HTR-8/SVneo (cell line): ENCODE data around the gene WDR31.
"Not testable (repeated sequence)": the region's sequence is repeated elsewhere in the genome, so short reads cannot be mapped to it uniquely, and the experiment has no call there.

ENCODE experiments used
- DNase-seq: peaks from one replicate; pipeline ENCODE4 v3.0.0; 2011; ENCODE audit warnings: low spot score, mixed read lengths; ENCODE audit not compliant: insufficient read length
- FAIRE-seq: peaks from 2 replicates; lab custom pipeline; 2011; peaks lifted over from hg19 to GRCh38; lab: Jason Lieb, UNC

WDR31 gene

DNA sequence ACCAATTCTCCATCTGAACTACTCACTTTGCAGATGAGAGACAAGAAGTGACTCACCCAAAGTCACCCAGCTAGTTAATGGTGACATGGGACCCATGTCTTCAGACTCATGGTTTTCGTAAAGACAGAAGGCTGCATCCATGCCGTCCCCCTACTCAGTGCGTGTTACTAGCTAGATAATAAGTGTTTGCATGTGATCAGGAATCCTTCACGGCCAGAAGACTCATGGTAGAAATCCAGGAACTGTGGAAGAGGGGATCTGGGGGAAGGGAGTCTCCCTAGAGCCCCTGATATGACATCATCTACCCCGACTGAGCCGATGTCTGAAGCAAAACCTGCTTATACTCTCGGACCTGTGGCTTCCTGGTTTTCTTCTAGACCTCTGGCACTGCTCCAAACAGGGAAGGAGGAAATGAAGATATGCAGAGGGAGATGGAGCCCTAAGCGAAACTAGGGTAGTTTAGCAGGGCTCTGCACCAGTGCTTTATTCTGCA is 40.2 kb downstream of the WDR31 start:
- FAIRE-seq (no peak), DNase-seq (no peak)

DNA sequence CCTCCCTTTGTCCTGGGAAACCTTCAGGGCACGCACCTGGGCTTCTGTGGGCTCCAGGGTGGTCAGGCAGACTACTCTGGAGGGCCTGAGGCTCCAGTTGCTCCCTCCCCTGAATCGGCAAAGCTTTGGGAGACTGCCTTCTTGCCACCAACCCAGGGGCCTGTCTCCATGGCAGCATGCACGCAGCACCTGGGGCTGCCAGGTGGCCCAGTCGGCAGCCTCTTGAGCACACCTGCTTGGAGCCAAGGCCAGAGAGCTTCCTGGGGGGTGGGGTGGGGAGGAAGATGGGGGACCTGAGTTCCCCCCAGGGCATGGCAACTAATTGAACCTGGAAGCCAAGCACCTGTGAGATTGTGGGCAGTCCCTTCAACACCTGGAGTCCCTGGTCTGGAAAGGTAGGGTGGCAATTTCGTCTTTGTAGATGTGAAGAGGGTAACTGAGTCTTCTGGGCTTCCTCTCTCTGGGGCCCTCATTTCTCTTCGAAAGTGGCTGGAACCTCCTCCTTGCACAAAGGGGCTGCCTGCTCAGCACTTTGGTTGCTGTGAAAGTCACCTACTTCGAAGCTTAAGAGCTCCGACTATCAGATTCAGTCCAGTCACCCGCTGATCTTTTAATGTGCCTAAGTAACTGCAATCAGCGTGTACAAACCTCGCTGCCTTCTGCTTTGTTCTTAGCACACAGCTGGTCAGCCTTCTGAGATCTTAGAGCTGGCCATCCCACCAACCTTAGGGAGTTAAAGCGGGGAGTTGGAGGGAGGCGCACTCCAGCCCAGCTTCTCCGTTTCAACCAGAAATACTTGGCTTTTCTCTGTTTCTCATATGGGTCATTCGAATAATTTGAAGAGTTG is 40.9 kb downstream of the WDR31 start:
- DNase-seq: no peak
- no peak for FAIRE-seq

DNA sequence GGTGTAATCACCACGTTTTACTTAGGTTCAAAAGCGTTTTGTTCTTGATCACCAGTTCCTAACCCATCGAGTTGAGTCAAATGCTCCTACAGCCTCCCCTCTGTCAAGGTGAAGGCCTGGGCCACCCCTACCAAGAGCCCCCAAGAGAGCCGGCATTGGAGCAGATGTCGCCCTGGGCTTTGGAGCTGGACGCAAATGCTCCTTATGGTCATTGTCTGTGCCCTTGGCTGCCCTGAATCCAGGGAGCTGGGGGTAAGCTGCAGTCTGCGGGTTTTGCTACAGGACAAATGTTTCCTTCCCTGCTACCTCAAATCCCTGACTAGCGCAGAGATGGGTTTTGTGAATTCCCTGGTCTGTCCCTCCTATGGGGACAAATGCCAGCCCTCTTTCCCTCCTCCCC is 41.8 kb downstream of the WDR31 start:
- FAIRE-seq (no peak), DNase-seq (no peak)

DNA sequence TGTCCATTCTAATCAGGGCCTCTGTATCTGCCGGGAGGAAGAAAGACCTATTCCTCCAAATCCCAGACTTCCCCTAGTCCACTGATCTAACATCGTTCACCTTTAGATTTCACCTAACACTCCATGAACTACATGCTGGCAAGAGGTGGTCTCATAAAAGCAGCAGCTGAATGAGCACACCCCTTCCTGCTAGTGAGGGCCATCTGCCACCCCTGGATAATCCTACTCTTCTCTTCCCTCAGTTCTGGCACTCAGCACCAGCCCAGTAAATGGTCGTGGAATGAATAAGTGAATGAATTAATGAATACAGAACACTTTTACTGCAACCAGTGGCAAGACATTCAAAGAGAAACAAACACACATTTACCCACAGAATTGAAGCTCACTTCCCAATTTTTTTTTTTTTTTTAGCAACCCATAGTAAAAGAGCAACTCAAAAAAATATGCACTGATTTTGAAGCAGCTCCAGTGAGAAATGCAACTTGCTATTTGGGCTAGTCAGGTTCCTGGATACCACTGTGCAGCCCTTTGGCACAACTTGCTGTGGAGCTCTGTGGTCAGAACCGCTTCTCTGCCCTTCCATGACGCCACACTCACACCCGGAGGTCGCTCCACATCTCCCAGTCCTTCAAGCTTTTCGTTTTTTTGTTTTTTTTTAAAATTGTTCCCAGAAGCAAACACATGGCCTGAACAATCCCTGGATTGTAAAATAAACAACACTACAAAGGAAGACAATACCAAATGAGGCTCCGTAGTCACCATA is 43.1 kb downstream of the WDR31 start:
- no peak for FAIRE-seq
- no peak for DNase-seq

DNA sequence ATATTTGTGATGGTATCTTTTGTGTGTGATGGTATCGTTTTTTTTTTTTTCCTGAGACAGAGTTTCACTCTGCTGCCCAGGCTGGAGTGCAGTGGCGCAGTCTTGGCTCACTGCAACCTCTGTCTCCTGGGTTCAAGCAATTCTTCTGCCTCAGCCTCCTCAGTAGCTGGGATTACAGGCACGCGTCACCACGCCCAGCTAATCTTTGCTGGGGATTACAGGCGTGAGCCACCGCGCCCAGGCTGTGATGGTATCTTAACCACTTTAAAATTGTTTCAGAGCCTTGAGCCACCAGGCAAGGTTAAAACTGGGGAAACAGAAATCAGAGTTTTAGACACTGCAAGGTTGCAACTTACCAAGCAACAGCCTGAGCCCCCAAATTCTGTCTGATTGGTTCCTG is 43.8 kb downstream of the WDR31 start:
- DNase-seq, FAIRE-seq: not testable (repeated sequence)

DNA sequence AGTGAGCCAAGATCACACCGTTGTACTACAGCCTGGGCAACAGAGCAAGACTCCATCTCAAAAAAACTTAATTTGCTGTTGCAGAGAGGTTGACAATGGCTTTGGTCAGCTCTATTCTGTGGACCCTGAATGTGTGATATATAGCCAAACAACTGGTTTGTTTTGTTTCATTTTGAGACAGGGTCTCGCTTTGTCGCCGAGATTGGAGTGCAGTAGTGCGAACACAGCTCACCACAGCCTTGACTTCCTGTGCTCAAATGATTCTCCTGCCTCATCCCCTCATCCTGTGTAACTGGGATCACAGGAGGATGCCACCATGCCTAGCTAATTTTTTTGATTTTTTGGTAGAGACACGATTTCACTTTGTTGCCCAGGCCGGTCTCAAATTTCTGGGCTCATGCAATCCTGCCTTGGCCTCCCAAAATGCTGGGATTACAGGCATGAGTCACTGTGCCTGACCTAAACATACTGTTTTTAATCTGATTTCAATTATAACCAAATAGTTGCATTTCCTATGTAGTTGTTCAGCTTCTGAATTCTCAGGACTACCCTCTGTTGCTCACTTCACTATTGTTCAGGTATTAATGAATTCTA is 46.7 kb downstream of the WDR31 start:
- DNase-seq (no peak), FAIRE-seq (no peak)

DNA sequence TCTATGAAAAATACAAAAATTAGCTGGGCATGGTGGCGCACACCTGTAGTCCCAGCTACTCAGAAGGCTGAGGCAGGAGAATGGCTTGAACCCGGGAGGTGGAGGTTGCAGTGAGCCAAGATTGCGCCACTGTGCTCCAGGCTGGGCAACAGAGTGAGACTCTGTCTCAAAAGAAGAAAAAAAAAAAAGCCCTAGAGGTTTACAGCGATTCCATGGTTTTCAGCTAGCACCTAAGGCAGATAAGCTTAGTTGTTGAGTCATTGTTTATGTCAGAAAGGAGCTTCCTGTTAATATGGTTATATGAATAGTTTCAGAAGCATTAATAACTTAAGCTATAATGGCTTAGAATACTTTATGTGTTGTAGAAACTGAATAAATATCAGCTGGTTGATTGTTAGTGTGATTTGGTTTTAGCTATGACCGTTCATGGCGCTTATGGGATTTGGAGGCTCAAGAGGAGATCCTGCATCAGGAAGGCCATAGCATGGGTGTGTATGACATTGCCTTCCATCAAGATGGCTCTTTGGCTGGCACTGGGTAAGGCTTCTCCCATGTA is 49.9 kb downstream of the WDR31 start:
- DNase-seq (no peak), FAIRE-seq (no peak)

DNA sequence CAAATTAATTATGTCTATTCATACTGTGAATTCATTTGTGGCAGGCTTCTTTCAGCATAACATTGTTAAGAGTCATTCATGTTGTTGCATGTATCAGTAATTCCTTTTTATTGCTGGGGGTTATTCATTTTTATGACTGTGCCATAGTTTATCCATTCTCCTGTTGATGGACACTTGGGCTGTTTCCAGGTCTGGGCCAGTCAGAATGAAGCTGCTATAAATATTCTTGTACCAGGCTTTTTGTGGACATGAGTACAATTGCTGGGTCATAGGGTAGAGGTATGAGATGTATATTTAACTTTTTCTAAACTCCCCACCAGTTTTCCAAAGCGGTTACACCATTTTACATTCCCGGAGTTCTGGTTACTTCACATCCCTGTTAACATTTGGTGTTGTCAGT is 51.0 kb downstream of the WDR31 start:
- FAIRE-seq: no peak
- no peak for DNase-seq

DNA sequence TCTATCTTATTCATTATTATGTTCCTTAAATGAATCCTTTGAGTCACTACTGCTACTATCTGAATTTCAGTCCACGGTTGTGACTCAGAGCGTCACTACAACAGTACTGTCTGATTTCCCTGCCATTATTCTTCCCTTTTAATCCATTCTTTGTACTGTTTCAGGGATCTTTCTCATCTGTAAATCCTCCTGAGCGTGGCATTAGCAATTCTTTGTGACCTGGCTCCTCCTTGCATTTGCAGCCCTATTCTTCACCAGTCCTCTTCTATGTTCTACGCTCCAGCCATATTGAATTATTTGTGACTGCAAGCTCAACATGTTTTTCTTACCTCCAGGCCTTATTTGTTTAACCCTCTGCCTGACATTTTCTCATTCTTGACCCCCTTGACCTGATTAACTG is 58.7 kb downstream of the WDR31 start:
- DNase-seq: no peak

DNA sequence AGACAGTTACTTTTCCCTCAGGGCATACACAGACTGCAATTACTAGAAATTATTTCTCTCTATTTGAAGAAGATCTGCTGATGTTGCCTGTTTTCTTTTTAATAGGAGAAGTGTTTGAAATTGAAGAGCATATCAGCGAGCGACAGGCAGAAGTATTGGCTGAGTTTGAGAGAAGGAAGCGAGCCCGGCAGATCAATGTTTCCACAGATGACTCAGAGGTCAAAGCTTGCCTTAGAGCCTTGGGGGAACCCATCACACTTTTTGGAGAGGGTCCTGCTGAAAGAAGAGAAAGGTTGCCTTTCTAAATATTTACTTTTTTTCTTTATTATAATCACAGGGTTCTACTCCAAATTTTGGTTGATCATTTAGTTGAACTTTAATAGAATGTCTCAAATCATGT is 61.2 kb downstream of the WDR31 start:
- DNase-seq (no peak), FAIRE-seq (no peak)

More for the DNA sequence above, 58.7 kb downstream of the WDR31 start:
- no peak for FAIRE-seq

DNA sequence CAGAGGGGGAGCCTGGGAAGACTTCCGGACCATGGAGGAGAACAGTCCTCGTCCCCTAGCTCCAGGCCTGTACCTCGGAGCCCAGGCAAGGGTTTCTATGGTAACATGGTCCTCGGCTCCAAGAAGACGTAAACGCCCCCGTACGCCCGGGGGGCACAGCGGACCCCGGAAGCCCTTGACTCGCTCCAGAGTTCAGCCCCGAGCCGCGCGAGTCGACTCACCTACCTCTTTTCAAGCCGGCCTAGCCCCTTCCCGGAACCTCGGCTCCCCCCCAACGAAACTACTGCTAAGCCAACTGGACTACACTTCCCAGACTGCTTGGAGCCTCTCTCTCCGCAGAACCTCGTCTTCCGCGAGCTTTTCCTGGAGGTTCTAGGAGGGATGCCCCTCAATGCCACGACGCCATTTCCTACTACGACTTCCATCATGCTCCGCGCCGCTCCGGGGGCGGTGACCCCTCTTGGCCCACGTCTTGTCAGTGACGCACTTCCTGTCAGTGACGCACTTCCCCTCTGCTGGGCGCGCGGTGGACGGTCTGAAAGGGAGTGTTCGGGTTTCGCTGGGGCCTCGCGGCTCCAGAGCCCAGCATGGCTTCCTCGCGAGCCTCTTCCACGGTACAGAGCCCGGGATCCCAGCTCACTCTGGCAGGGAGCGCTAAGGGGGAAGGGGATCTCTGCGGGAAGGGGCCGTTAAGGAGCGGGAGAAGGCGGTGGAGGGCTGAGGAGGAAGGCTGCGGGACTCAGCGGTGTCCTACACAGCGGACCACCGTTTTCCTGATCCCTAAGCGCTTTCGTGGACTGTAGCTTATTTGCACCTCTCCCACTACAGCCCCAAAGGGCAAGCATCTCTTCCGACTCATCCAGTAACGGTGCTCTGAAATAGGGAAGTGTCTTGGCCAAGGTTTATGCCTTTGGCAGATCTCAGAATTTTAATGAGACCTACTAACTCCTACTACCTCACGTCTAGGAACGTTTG is 64.6 kb downstream of the WDR31 start, which contains the start of the genes CDC26 and PRPF4:
Gene CDC26 (minus strand): TSS at position 416 of the 975 bp plus-strand sequence. CDS start 3,065 bp downstream, outside the sequence.
Gene PRPF4 (plus strand): TSS at position 502 of the 975 bp plus-strand sequence. CDS start 86 bp downstream, at position 588.
- peak; percentile 92 for DNase-seq
- FAIRE-seq: peak; percentile 88

DNA sequence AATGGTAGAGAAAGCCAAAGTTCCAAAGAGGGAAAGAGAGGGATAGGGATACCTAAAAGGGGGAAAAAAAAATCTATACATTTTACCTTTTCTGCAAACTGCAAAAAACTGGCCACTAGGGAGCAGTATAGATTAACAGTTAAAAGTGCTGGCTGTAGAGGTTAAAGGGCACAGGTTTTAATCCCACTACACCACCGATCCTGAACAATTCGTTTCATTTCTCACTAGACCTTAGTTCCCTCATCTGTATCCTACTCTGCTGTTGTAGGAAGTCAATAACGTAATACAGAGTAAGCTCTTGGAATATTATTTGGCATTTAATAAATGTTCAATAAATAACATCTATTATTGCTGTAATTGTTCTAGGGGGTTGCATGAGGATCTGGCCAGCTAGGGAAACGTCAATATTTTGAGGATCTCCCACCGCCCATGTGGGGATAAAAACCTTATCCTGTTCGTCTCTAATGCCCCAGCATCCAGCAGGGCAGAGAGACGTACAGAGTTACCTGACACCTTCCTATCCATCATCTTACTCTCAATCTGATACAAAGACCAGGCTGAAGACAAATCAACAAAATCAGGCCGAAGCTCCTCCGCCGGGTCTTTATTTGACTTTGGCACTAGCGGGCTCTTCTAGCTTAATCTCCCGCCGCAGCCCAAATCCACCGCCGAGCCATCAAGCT is 65.5 kb downstream of the WDR31 start:
- DNase-seq (peak; percentile 48), FAIRE-seq (no peak)

DNA sequence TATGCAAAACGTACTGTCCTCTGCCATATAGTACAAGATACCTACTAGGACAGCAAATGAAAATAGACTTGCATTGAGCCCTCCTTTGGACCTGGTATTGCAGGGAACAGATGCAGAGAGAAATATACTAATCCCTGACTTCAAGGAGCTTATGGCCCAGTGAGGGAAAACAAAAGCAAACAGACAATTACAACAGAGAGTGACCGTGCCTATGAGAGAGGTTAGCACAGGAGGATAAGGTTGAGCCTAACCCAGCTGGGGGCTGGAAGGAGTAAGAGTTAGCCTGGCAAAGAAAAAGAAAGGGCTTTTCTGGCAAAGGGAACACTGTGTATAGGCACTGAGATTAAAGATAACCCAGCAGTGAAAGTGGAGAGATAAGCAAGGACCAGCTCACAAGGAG is 70.2 kb downstream of the WDR31 start:
- FAIRE-seq (no peak), DNase-seq (no peak)

DNA sequence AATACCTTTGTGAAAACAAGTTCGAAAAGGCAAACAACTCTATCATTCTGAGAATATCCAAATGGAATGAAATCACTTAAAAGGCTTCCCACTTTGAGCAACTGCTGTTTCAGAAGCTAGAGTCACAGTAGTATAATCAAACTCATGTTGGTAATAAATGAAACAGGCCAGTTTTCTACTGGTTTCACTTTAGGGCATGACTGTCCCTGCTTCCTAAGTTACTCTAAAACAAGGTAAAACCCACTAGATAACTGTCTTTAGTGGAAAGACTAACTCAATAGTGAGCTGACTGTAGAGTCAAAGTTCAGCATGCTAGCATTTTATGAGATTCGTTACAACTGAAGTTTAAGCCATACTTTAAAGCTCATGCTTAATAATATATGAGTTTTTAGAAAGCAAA is 70.7 kb downstream of the WDR31 start:
- DNase-seq (no peak), FAIRE-seq (no peak)

DNA sequence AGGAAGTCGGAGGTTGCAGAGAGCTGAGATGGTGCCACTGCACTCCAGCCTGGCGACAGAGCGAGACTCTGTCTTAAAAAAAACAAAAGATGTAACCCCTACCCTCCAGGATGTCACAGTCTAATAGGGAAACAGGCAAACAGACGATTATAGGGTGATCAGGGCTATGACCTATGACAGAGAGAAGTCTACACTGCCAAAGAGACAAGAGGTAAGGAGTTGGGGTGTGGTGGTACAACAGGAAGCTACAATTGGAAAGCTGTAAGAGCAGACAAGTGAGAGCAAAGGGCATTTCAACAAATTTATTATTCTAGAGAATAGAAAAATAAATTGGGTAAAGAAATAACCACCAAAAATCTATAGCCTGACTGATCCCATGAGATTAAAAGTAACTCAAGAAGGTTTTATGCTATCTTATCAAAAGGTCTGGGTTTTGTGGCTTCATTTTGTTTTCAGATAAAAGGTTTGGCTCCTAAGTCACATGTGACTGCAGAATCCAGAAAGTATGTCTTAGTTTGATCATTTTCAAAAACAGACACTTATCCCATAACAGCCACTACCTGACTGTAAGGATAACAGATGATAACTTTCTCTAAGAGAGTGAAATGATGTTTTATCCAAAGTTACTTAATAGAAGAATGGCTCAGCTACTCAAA is 72.0 kb downstream of the WDR31 start:
- no peak for FAIRE-seq
- DNase-seq: no peak

DNA sequence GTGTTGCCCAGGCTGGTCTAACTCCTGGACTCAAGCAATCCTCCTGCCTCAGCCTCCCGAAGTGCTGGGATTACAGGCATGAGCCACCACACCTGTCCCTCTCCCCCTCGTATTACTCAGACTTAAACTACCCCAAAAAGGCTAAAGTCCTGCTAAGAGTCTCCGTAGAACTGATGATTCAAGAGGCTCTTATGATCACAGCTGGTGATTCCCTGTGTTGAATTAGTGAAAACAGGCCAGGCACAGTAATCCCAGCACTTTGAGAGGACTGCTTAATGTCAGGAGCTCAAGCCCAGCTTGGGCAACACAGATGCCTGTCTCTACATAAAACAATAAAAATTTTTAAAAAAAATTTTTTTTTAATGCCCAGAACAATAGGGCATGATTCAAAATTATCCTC is 73.9 kb downstream of the WDR31 start:
- no peak for FAIRE-seq

More for the DNA sequence above, 73.9 kb downstream of the WDR31 start:
- DNase-seq: no peak
